NK-92 treated with Interleukin-12 subunit alpha and Interleukin-12 subunit beta, amount 100 ng/mL, for 24 hours (cell line): Measurements from ENCODE around the gene ITPK1.
A peak's percentile ranks its signal among the peaks of the same experiment; 100 is the strongest.
"Not testable (repeated sequence)": the region's sequence is repeated elsewhere in the genome, so short reads cannot be mapped to it uniquely, and the experiment has no call there.

Source experiments
- DNase-seq: peaks from one replicate; lab custom pipeline; 2025; lab: John Stamatoyannopoulos, UW

Gene ITPK1

DNA sequence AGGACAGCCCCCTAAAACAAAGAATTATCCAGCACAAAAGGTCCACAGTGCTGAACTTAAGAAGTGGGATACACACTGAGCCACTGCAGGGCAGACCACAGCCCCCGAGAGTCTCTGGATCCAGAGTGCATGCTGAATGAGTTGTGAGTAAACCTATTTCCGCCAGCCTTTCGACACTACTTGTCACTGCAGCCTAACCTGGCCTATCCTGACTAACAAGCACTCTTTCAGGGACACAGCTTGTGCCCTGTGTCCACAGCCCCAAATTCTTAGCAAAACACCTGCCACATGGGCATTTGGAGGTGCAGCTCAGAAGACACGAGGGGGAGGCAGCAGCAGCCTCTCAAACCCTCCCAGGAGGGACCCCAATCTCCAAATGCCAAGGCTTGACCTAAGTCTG lies 31.3 kb downstream of the ITPK1 start:
- DNase-seq = no peak

DNA sequence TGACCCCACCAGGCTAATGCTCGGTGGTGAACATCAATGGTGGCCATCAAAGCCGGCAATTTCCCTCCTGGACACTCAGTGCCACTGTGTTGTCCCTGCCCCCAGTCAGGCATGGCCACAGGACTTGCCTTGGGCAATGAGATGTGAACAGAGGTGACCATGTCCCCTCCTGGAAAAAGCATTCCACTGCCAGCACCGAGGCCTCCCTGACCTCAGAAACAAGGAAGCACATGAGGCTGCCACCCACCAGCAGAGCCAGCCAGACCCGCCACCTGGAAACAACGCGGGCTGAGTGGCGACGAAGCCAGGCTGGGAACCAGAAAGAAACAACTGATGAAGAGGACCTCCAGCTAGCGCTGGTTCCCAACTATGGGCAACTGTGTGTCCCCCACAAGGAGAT lies 31.8 kb downstream of the ITPK1 start:
- no peak for DNase-seq

DNA sequence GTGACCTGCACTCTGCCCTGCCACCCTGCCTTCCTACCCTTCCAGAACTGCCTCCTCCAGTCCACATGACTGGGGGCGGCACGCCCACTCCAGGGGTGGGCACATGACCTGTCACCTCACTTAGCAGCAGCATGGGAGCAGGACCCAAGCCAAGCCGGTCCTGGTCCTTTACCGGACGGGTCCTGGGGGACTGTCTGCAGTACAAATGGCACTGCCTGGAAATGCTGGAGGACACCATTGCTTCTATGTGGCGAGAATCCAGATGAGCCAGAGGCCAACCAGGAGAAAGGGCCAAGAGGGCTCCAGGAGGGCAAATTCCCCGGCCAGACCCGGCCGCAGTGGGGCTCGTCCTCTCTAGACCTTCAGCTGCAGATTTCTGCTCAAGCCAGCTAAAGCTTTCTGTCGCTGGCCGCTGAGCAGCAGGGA lies 33.1 kb downstream of the ITPK1 start:
- DNase-seq = peak; percentile 34

DNA sequence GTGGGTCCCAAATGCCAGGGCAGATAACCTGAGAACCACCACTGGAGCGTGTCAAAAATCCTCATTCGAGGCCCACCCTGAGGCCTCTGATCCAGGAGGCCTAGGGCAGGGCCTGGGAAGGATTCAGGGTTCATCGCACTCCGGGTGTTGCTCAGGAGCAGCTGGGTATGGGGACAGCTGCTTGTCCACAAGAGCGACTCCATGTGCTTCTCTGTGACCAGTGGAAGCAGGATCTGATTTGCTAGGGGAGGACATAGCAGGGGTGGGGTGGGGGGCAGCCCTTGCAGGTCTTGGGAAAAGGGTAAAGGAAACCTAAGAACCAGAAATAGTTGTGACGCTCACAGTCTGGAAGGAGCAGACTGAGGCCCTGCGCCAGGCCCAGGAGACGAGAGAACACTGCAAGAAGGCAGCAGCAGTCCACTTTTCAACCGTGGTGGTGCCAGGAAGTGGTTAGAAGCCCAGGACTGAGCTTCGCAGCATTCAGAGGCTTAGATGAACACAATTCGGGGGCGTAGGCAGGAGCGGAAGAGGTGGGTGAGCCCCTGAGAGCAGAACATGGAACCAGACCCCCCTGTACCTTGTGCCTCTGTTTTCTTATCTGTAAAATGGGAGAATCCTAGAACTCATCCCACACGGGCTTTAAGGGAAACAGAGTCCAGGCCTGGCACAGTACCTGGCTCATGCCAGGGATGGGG lies 33.7 kb downstream of the ITPK1 start:
- DNase-seq = peak; percentile 64

DNA sequence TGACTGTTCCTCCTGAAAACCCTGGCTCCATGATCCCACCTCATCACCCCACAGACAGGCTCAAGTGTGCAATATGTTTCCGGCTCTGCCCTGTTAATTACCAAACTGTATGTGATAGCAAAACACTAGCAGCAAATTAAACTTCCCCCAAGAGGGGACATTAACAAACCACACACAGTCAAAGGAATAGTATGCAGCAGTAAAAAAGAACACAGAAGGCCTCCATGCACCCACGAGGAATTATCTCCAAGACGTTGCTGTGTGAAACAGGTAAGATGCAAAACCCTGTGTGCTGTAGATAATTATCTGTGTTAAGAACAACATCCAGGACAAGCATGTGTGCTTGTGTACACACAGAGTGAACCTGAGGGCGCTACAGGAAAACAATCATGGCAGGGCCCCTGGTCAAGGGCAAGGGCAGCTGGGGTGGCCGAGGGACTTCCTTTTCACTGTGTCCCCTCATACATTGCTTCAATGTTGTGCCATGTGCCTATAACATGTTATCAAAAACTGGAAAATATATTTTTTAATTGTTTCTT lies 35.8 kb downstream of the ITPK1 start:
- DNase-seq = no peak

DNA sequence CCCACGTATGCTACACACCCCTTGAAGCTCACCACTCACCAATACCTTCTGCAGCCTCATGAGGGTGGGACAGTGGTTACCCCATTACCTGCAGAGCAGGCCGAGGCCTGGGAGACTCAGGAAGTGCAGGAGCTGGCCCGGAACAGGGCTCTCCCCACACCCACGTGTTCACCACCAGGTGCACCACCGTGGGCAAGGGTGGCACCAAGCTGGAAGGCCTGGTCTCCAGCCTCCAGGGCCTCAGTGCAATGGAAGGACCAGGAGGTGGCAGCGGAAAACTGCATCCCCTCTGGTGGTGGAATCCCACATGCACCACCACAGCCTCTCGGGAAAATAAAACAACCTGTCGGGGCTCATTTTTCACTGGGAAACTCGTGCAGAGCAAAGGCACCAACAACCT lies 36.4 kb downstream of the ITPK1 start:
- DNase-seq = no peak

DNA sequence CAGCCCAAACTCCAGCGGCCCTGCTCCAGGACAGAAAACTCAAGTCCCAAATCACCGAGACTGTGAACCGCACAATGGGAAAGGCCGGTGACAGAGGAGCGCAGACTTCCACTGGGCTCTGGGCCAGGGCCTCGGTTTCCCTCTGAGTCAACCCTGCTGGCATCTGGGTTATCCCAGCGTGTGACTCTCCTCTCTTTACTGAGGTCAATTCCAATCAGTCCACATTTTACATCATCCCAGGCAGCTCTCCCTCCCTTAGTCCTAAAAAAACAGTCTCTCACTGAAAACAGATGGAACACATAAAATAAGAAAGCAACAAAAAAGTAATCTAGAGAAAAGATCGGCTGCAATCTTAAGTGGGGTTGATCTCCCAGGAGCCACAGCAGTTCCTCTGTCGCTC lies 36.9 kb downstream of the ITPK1 start:
- no peak for DNase-seq

DNA sequence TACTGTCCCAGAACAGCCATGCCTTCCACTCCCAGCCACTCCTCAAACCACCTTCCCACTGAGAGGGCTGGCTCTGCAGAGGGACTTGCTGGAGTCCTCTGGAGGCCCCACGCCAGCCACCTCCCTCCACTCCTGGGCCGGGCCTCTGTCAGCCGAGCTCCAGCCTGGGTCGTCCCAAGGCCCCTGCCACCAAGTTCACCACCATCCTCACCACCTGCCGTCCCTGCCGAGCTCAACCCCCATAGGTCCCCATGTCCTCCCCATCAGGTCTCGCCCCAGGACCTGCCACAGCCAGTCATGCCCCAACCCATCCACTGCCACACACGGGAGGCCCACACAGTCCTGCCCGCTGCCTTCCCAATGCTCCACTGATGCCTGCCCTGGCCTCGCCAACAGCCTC lies 39.0 kb downstream of the ITPK1 start:
- DNase-seq = no peak

DNA sequence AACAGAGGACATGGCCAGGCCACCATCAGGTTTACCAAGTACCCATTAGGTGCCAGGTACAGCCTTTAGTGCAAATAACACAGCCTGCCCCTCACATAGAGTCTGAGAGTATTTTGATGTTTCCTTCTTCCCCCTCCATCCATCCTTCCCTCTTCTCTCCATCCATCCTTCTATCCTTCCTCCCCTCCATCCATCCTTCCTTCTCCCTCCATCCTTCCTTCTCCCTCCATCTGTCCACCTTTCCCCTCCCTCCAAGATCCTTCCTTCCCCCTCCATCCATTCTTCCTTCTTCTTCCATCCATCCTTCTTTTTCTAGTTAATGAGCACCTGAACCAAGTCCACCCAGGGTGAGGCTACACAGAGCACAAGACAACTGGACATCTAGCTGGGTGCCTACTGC lies 39.8 kb downstream of the ITPK1 start:
- DNase-seq = no peak

DNA sequence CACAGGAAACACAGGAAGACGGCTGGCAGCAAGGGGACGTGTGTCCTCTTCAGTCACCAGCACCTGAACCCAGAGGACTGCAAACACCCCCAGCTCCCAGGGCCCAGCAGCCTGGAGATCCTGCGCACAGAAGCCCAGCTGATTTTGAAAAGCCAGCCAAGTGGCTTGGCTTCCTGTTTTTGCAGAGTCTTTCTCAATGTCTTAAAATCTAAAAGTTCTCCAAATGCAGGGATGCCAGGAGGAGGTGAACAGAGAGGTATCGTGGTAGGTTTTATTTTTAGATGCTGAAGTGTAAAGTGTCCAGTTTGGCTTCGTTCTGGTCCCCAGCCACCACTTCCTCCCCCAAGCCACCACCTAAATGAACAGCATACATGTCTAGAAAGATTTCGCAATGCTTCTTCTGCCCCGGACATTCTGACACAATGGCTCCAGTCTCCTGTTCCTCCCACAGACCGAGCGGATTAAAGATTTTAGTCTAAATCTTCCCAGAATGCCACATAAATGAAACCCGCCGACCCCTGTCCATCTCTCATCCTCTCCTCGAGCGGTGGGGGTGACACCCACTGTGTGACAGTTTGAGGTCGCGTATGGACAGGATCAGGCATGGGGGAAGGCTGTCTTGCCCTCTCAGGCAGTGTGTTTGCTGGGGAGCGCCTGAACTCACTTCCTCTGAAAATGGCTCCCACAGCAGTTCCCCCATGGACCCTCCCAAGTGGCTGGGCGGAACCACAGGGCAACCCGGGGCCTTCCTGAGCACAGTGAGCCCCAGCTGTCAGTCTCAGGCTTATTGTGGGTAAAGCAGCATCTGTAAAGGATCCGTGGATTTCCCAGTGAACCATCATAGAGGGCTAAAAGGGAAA lies 41.6 kb downstream of the ITPK1 start:
- peak; percentile 78 for DNase-seq

DNA sequence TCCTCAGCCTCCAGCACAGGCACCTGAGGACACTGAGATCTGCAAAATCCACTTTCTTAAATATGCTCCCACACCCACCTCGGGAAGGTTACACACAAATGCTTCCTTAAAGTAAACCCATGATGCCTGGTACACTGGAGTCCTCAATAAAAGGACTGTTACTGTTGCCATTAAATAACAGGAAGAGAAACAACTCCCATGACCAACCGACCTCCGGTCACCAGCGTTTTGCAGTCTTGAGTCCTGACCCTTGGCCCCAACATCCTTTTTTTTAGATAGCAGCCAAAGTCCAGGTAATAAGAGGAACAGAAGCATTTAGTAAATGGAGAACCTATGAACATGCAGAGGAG lies 42.4 kb downstream of the ITPK1 start:
- DNase-seq = no peak

DNA sequence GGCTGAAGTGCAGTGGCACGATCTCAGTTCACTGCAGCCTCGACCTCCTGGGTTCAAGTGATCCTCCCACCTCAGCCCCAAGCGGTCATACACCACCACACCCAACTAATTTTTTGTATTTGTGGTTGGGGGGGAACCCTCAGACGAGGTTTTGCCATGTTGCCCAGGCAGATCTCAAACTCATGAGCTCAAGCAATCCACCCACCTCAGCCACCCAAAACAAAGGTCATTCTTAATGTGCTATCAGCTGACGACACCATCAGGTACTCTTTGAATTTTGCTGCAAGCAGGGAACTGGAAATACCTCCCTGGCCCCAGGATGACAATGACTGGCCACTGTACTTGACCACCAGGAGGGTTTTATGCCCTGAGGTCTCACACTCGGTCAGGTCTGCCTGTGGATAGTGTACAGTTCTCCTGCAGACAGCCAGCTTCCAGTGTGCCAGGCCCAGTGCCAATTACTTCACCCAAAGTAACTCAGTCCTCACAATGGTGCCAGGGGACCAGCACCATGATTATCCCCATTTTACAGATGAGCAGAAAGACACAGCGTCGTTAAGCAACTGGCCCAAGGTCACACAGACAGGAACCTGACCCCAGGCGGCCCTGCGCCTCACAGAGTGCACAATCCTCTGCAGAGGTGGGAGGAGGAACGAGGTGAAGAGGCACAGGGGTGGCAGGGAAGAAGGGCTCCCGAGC lies 42.9 kb downstream of the ITPK1 start:
- DNase-seq = peak; percentile 56

DNA sequence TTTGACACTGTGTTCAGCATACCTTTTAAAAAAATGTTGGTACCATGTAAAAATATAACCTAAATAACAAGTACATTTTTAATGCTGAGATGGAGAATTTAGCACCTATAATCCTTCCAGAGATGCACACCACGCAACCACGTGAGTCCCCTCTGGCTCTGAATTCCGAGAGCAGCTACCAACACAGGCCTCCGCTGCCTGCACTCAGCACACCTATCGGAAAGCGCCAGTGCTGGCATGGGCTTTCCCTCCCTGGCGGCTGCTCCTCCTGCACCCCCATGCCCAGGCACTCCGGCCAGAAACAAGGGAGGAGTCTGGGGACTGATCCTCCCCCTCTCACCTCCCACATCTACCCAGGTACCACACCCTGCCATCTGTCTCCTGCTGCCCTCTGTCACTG lies 47.0 kb downstream of the ITPK1 start:
- DNase-seq = no peak

DNA sequence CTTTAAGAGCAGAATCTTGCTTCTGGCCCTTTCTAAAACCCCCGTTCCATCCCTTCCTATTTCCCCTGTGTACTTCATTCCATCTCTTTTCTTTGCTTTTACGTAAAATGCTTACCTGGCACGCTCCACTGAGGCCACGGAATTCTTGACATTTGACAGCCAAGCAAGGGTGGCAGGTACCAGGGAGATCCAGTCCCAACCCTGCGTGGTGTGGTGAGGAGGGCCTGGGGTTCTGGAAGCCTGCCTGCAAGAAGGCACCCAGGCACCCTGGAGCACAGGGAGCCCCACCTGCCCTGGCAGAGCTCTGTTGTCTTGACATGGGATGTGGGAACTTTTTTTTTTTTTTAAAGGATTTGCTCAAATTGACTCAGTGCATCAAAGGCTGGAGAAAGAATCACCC lies 48.6 kb downstream of the ITPK1 start:
- no peak for DNase-seq

DNA sequence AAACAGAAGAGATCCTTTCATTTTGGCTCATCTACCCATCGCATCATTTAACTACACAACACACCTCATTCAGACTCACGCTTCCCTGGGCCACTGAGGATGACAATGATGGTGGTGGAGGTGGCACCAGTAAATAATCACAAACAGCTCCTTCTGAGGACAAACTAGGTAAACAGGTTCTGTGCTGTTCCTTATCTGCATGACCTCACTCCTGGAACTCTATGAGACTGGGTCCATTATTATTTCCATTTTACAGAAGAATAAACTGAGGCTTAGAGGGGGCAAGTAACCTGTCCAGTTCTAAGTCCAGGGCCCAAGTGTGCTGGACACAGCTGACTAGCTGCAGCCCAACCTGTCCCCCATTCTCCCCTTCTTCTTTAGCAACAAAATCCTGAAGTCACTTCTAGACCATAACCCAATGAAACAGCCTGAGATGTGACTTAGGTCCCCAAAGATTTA lies 50.4 kb downstream of the ITPK1 start:
- DNase-seq = no peak

DNA sequence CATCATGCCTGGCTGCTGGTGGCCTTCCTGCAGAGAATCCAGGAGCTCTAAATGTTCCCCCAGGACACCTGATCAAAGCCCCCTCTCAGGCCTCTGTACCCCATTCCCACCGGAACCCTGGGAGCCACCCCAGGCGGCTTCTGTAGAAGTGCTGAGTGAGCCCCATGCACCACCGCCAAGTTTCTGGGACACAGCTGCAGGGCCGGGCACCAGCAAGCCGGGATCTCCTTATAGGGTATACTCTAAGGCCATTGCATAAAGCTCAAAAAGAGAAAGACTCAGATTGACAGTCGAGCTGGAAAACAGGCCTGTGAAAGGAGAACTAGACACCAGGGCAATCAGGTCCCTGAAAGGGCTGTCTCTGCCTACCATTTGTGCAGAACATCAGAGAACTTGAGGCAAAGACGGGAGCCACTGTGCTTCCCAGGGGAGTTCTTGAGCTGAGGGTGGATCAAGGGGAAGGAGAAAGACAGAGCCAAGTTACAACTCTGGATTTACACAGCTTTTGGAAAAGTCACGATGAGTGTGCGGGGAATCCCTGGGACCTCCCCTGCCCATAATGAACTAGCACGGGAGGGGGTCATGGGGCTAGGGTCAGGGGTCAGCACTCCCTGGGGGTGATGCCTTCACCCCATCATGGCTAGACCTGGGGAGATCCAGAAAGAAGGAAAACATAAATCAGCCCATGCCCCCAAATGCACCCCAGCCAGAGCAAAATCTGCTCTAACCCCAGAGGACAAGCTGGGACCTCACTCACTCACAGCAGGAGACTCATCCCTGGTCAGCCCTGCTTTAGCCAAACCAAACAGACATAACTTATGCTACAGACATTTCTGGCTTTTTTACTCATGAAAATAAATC lies 51.1 kb downstream of the ITPK1 start:
- no peak for DNase-seq

DNA sequence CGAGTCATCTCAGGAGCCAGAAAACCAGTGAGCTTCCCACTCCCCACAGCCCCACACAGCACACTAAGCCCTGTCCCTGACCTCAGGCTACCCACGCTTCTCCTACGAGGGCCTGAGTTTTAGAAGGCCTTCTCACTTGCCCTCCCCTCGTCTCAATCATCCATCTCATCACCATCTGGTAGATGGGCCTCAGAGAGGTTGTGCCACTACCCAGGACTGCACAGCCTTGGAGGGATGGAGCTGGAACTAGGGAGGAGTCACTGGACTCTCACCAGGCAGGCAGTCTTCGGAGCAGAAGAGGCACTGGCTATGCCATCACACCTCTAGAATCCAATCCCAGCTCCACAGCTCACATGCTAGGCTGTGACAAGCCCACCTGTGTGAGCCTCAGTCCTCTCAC lies 52.3 kb downstream of the ITPK1 start:
- DNase-seq = no peak

DNA sequence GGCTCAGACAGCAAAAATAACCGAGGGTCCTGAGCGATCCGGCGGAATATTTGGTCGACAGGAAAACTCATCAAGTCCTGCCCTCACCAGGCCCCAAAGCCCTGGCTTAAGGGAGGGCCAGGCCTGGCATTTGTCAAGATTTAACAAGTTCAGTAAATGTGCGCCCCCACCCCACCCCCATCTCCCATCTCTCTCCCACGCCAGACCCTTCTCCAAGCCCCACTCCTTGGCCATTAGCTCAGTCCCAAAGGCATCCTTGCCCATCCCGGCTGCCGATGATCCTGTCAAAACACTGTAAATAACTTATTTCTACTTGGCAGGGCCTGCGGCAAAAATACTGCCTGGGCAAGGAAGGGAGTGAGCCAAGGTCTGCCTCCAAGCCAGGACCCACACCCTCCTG lies 52.8 kb downstream of the ITPK1 start:
- no peak for DNase-seq

DNA sequence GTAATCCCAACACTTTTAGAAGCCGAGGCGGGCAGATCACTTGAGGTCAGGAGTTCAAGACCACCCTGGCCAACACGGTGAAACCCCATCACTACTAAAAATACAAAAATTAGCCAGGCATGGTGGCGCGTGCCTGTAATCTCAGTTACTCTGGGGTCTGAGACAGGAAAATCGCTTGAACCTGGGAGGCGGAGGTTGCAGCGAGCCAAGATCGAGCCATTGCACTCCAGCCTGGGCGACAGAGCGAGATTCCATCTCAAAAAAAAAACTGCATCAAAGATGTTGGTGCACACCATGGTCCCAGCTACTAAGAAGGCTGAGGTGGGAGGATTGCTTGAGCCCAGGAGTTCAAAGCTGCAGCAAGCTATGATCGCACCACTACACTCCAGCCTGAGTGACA lies 53.7 kb downstream of the ITPK1 start:
- DNase-seq = not testable (repeated sequence)

DNA sequence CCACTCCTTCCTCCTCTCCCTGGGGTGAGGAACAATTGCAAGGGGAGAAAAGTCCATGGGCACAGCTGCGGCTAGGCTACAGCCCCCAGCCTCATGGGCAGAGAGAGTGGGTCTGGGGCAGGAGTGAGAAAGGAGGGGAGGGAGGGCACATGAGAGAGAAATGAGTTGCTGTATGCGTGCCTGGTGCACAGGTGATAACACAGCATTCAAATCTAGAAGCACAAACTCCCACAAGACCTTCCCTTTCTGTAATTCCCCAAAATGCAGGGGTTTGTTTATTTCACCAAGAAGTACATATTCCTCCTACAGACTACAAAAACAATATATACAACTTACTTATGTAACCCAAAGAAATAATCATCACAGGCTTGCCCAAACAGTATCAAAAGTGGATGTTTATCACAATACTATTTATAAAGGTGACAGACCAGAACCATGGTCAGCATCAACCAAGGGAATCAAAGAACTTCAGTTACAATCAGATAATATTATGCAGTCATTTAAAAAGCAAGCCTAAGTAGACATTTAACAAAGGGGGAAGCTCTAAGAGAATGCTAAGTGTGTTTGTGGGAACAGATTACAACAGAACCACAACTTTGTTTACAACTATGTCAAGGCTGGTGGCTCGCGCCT lies 54.2 kb downstream of the ITPK1 start:
- no peak for DNase-seq

DNA sequence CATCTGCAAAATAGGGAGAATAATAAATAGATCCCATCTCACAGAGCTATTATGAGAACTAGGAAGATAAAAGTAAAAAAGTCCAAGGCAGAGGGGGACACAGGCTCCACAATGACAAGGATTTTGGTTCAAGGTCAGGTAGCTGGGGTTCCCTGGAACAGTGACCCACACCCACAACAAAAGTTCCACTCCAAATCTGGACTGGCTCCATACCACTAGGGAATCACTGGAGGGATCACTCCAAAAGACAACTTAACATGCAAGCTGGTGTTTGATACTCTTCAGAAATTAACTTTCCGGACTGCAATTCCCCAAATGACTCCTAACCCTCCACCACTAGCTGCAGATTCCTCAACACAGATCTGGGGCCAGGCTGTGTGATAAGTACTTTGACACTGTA lies 54.9 kb downstream of the ITPK1 start:
- DNase-seq = no peak
